ENCODE measurements around the gene BOC.

BOC gene

DNA sequence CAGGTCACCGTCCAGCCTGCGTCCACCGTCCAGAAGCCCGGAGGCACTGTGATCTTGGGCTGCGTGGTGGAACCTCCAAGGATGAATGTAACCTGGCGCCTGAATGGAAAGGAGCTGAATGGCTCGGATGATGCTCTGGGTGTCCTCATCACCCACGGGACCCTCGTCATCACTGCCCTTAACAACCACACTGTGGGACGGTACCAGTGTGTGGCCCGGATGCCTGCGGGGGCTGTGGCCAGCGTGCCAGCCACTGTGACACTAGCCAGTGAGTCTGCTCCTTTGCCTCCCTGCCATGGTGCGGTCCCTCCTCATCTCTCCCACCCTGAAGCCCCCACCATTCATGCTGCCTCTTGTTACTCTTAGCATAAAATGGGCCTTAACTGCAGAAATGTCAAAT, 39.2 kb downstream of the BOC start:
- no peak for DNase-seq

DNA sequence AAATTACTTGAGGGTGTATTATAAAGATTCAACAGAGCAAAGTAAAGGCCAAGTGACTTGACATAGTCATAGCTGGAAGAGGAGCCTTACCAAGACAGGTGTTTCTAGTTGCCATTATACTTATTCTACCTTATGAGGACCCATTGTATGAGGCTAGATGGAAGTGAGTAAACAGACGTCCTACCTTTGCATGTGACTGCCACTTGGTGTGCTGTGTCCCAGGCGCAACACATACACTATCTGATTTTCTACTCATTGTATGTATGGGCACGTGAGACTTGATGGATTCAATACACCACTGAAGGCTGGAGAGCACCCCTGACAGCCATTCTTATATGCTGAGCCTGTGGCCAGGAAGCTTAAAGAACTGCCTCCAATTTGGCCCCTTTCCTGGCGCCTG, 40.5 kb downstream of the BOC start:
- DNase-seq: no peak

DNA sequence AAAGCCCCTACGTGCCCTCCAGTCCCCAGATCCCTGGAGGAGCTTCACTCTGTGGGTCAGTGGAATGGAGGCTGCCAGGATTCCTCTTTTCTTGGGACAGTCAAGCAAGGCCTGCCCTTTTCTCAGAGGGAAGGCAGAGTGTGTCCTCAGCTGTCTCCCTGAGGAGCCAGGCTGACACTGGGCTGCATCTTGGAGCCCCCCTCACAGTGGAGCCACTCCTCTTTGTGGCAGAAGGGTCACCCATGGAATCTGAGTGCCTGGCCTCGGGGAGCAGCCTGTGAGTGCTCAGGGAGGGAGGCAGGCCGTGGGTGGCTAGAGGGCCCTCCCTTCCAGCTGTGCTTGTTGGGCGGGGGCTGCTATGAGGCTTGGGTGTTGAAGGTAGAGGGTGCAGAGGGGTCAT, 41.2 kb downstream of the BOC start:
- no peak for DNase-seq

DNA sequence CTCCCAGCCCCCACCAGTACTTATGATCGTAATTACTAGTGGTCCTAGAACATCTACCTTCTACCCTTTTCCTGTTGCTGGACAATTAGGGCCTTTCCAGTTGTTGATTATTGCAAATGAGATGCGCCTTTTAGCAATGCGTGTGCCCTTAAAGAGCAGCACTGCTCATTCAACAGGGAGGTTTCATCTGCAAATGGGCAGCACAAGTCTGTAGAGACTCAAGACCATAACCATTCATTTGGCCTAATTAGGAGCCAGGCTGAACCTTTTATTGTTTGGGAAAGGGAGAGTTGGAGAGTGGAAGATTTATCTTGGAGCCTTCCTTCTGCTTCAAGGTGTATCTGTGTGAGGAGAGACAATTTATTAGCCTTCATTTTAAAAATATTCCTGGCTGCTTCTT, 42.3 kb downstream of the BOC start:
- no peak for DNase-seq

DNA sequence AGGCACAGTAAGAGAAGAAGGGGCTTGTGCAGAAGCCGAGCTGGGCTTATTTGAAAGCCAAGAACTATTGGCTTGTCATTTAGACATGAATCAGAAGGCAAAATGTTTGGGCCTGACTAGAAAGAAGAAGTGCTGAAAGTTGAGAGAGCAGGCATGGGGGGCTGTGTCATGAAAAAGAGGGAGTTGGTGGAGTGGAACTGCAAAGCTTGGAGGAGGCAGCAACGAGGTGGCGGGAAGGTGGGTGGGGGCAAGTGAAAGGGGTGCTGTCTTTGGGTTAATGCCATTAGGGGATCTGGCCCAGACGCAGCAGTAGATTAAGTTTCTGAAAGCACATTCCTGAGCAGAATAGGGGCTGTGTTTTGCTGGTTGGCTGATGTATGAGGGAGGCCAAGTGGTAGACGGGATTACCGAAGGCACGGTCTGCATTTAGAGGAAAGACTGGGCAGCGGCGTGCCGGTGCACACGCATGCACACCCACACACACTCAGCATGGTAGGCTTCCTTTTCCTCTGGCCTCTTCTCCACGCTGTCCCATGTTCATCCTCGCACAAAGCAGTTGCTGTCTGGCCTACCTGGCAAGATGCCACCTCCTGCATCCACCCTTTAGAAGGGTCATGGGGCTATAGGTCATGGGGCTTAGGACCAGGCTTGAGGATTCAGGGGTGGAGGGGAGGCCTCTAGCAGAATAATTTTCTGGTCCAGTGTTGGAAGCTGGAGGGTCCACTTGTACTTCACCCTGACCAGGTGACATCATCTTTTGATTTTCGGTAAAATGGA, 43.0 kb downstream of the BOC start:
- peak; percentile 75 for DNase-seq

DNA sequence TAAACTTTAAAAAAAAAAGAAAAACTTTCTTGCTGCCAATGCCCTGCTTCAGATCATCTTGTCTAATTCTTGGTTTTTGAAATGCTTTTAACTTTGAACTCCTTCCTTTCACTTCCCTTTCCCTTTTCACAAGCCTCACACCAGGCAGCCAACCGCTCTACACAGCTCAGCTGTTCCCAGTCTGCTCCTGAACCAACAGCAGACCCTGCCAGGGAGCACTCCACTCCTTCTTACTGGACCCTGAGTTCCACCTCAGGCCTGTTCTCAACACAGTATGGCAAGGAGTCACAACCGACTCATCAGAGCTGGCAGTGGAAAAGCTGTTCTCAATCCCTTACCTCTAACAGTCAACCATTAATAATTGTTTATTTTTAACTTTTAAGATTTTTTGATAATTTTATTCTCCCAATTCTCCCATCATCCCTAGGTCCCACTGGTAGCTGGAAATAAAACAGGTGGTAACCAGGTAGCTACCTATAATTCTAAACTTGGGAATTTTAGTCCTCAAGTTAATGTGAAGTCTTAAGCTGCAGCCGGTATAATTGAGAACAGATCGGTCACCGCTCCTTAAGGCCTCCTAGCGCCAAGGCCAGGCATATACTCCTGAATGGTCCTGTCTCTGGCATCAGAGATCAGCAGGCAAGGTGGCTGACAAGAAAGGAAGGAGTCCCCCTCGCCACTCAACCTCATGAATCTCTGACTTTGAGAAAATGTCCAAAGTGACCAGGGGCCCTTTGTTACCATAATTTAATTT, 43.9 kb downstream of the BOC start:
- DNase-seq: no peak

DNA sequence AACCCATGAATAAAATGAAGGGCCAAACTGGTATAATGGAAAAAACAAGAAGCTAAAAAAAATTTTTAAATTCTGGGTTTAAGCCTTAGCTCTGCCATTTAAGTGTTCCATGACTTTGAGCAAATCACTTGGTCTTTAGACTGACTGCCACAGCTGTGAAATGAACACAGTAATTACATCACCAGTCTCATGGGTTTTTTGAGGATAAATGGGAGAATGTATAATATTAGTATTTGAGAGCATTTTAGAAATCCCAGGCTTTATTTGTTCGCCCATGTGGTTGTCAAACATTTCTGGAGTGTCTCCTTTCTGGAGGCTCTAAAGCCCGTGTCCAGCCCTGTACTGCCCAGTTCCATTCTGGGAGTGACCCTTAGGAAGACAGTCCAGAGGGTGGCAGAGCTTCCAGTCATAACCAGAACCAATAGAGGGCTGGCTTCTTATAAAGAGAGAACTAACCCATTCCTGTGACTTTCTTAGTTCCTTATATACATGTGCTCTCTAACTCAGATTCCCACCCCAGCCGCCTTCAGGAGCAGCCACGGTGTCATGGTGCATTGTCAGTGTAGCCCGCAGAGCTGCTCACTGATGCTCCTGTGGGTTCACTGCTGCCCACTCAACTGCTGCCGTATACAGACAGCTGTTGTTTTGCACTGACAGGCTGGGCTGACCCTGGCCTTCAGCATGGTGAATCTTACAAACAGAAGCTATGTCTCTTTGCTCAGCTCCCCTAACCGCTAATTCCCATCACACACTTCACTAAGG, 44.7 kb downstream of the BOC start:
- DNase-seq: no peak

DNA sequence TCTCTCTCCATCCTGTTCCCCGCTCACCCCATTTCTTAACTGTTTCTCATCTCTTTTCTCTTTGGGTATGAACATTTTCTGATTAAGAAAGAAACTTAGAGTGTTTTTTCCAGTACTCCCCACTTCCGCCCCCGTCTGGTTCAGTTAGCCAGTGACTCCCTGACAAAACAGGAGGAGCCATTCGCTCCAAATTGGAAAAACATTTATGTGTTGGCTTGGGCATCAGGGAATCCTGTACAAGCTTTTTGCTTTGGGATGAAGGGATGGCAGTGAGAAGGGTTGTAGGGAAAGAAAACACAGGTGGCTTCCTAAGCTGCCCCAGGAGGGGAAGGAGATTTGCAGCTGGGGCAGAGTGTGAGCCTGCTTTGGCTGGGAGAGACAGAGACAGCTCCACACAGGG, 47.0 kb downstream of the BOC start:
- no peak for DNase-seq

DNA sequence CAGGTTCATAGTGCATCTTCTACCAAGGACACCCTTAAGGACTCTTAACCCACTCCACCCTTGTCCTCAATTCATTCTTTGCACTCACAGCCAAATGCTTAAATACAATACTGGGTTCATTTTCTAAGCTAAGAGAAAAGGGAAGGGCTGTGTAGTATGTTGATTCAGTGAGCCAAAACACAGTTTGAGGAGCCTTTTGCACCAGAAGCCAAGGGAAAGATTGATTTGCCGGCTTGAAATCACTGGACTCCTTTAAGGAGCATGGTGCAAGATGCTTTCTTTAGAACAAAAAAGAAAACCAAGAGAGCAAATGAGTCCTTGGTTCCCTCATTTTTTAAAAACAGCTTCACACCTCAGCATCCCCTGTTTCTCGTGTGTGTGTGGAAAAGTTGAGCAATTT, 47.8 kb downstream of the BOC start:
- DNase-seq: no peak

DNA sequence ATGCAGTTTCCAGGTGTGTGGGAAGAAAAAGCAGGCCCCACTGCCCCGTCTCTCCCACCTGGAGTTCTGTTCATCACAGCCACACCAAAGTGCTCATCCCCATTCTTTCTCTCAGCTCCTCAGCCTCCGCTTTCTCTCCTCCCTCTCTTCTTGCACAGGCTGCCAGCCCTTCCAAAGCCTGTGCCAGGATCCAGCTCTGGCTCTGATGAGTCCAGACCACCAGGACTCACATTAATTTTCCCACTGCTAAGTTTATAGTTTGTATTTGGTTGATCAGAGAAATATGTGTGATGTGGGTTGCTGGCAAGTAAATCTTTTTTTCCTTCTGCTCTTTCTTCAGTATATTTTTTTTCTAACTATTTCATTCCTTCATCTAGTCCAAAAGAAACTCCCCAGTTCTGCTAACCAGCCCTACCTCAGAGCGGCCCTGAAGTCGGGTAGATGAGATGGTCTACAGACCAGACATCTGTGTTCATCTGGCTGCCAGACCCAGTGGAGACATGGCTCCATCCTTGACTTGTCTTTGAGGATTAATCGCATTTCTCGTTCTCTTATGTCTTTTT, 49.8 kb downstream of the BOC start:
- DNase-seq: peak; percentile 85

DNA sequence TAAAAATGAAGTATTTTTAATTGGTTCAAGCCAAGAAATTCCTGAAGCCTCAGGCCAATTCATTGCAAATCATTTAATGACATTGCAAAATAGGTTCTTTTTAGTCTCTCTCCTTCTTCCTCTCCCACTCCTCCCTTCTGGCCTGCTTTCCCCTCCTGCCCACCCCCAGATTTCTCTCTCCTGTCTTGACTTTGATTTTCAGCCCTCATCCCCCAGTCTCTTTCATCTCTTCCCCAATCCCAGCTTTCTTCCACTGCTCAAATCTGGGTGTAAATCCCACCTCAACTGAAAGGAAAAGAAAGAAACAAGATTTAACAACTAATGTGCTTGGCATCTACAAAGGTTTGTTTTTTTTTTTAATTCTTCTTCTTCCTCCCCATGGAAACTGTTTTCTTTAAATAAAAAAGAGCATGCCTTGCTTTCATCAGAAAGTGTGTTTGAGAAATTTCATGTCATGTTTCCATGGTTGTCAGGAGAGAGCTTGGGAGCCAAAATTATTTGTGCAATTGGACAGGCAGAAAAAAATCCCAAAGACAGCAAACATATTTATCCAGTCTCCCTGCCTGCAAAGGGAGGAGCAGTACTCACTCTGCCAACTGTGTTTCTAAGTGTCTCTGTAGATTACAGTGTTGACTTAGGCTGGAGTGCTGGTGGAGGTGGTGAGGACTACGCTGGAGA, 50.4 kb downstream of the BOC start:
- peak; percentile 84 for DNase-seq

DNA sequence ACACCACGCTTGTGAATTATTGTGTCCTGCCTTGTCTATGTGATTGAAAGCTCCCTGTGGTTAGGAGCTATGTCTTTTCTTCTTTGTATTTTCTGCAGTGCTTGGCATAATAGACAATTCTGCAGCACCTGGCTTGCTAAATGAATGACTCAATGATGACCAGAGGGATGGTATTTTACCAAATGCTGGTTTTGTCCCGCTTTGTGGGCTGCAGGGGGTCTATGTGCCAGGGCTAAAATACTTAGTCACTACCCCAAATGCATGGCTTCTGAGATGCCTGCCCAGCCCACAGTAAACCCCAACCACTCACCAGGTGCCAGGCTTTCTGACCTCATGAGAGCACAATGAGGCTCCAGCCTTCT, 50.9 kb downstream of the BOC start:
- DNase-seq: no peak

DNA sequence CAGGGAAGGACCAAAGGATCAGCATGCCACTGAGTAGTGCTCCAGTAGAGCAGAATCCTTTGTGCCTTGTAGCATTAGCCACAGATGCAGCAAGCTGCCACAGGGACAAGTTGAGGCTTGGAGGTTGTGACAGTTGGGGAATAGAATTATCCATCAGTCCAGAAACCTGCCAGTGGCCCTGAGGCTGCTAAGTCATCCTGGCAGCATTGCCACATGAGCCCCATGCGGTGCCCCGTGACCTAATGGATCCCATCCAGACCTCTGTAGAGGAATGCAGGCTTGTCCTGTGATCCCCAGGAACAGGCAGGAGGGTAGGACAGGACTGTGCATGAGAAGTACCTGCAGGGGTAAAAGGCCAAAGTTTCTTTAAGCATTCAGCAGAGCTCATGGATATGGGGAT, 51.7 kb downstream of the BOC start:
- no peak for DNase-seq

DNA sequence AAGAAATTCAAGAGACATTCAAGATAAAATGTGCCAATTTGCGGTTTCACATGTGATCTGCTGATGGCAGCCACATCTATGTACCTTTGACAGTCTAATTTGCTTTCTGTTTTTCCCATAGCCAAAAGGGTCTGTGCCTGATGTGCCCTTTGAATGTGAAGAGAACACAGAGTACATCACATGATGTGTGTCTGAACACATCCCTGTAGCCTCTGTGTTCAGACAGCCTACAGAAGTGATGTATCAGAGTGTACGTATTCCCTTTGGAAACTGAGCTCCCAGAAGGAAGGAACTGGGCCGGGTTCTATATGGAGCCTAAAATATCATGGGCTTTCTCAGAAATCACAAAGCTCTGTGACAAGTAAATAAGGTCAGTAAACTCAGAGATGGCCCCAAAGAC, 52.4 kb downstream of the BOC start:
- DNase-seq: no peak

DNA sequence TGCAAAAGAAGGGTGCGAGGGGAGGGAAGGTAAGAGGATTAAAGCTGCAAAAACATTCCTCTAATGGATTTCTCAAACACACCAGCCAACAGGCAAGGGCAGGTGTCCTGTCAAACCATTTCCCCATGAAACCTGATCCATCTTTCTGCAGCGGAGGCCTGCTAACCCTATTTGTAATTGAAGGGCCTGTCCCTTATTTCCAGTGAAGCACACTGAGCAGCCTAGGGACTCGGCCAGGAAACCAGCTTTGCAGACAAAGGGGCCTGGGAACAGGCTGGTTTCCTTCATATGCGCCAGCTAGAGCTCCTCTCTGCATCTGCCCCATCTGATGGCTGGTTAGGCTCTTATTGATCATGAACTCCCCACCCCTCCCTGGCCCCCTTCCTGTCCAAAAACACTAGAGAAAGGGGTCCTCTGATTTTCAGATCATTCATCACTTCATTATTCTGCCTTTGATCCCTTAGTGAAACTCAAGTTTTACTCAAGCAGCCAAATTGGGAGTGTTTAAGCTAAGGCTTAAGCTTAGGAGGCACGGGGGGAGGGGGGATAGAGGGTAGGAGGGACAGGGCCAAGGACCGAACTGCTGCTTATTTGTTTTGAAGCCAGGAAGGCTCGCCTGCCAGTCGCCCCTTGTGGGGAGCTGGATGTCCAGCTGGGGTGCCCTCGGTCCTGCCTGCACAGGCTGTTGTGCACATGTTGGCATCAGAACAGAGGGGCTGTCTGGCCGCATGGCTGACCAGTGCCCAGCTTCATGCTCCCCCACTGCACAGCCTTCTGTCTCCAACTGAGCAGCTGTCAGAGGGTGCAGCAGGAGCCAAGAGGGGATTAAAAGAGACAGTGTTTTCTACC, 53.1 kb downstream of the BOC start:
- DNase-seq: peak; percentile 99

DNA sequence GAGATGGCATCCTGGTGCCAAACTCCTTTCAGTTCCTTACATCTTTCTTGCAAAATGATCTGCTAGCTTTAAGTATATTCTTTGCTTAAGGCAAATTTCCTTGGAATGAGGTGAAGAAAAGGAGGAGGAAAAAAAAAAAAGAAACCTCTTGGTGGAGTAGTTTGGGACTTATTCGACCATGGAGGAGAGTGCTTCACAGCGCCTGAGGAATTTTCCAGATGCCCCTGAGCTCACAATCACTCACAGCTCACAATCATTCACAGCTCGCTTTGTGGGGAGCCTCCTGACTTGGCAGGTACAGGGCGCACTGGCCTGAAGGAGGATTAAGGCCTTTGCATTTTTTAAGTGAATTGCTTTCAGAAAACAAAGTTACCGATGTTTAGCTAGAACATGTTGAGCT, 53.9 kb downstream of the BOC start:
- DNase-seq: no peak

DNA sequence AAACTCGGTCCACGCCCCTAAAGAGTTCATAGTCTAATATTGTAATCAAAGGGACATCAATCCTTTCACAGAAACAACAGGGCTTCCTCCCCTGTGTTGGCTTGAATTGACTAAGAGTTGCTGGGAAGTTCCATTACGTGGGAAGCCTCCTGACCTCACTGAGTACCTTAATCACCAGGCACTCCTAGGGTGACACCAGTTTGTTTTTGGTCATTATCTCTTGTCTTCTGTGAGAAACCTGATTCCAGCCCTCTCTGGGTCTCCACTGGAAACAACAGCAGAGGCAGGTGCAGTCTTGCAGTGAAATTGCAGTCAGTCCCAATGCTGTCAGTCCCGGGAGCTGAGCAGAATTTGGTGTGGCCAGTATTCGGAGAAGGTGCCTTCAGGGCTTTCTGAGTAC, 55.4 kb downstream of the BOC start:
- no peak for DNase-seq

DNA sequence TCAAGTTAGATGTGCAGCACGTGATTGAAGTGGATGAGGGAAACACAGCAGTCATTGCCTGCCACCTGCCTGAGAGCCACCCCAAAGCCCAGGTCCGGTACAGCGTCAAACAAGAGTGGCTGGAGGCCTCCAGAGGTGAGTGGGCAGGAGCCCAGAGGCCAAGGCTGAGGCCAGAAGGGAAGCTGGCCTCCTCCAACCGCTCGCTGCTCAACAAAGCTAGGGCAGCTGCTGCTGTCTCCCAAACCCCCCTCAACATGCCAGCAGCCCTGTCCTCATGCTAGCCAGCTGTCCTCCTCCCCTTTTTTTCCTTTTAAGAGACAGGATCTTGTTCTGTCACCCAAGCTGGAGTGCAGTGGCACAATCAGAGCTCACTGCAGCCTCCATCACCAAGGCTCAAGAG, 57.0 kb downstream of the BOC start:
- no peak for DNase-seq

DNA sequence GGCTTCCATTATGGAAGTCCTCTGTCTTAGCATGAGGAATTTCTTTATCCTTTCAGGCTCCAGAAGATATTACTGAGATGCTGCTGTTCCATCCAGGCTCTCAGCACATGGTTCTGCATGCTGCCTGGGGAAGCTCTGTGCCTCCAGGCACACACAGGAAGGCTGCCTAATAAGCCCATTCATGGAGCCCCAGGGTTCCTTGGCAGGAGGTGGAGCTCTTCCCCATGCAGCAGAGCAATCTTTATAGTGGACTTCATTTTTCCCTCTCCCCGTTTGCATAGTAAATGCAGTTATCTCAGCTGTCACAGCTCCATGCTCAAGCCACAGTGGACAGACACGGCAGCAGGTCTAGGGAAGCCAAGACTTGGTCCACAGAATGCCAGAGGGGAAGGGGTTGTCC, 57.6 kb downstream of the BOC start:
- DNase-seq: no peak

DNA sequence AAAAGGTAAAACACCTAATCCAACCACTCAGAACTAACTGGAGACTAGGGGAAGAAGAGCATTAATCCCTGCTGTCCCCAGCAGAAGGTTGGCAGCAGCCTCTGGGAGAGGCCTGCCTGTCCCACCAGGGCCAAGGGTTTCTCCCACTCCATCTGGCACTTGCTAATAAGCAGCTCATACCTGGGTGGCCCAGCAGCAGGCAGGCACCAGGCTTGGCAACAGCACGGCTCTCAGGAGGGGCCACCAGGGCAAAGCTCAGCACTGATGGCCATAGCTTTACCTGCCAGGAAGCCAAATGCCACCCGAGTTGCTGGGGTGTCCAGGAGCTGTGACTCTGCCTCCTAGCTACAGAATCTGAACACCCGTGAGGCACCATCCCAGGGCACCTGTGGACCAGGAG, 58.3 kb downstream of the BOC start:
- peak; percentile 80 for DNase-seq

DNA sequence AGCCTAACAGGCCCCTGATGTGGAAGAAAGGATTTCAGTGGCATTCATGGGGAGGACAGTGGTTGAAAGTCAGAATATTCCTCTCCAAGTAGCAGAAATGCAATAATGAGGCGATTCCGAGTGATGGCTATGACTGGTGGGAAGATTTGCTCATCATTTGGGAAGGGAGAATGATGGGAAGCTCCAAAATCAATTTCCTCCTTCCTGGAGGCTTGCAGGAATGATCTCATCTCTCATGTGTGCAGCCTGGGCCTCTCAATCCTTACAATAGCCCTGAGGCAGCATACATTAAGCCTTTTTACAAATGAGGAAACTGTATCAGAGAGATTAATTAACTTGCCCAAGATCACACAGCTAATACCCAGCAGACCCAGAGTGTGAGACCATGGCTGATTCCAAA, 58.7 kb downstream of the BOC start:
- DNase-seq: peak; percentile 44

DNA sequence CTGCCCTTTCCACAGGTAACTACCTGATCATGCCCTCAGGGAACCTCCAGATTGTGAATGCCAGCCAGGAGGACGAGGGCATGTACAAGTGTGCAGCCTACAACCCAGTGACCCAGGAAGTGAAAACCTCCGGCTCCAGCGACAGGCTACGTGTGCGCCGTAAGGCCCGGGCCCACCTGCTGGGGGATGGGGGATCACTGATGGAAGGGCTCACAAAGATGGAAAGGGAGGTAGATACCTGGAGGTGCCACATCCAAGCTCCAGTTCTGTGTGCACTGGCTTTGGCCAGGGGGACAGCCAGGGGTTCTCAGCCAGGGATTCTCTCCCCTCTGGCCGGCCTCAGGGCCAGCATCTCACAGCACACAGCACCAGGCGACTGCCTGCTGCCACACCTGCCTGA, 59.4 kb downstream of the BOC start:
- DNase-seq: no peak

Data from NCI-H446 treated with DMSO at 0.1 percent for 48 hours (cell line).